H1 (cell line): ENCODE data around the gene DNTT. TPM values are rescaled to one million over a fixed set of nuclear protein-coding genes. Genes with fewer than 3 reads are reported as not detected.
A peak's percentile ranks its signal among the peaks of the same experiment; 100 is the strongest.

Experiments used
- CTCF ChIA-PET: fragments of 300-600 bp; sonication (Branson Sonifier 250); formaldehyde crosslinking; loops from one replicate; lab custom pipeline; 2021; ENCODE audit not compliant: partially characterized antibody; lab: Charles Lee
- POLR2A ChIA-PET: fragments of 300-600 bp; sonication (Branson Sonifier 250); formaldehyde crosslinking; loops from one replicate; lab custom pipeline; 2021; ENCODE audit warnings: inconsistent platforms; ENCODE audit not compliant: partially characterized antibody; lab: Charles Lee
- DNase-seq, 2 experiments: peaks; one replicate each; pipeline versions ENCODE4 v3.0.0 to v3.0.0-alpha.2; 2010 to 2022; ENCODE audit warnings: low spot score in 2 of 2, low read depth in 1 of 2, mixed read lengths in 1 of 2
- FAIRE-seq: peaks from 2 replicates; lab custom pipeline; 2011; peaks lifted over from hg19 to GRCh38; lab: Jason Lieb, UNC
- H2AFZ ChIP-seq: 2 replicates; pipeline ENCODE4 v1.8.1; 2012; ENCODE audit warnings: low read length, inconsistent platforms
- H2AK5ac ChIP-seq: 2 replicates; pipeline ENCODE4 v1.6.1; 2013; ENCODE audit warnings: low read depth, low read length
- H2BK120ac ChIP-seq: replicated peaks from 2 replicates; pipeline ENCODE3; 2013; ENCODE audit warnings: low read depth, low read length, inconsistent platforms
- H2BK12ac ChIP-seq: 2 replicates; pipeline ENCODE4 v1.6.1; 2013; ENCODE audit warnings: low read depth, low read length
- H2BK15ac ChIP-seq: 2 replicates; pipeline ENCODE4 v1.6.1; 2013; ENCODE audit warnings: low read length
- H2BK20ac ChIP-seq: 2 replicates; pipeline ENCODE4 v1.6.1; 2013; ENCODE audit warnings: low read length
- H2BK5ac ChIP-seq: 2 replicates; pipeline ENCODE4 v1.6.1; 2013; ENCODE audit warnings: low read depth, low read length
- H3K14ac ChIP-seq: 2 replicates; pipeline ENCODE4 v1.6.1; 2013; ENCODE audit warnings: inconsistent platforms; ENCODE audit not compliant: insufficient read length
- H3K18ac ChIP-seq: 2 replicates; pipeline ENCODE4 v1.6.1; 2013; ENCODE audit warnings: low read length; ENCODE audit errors: extremely low read depth
- H3K23ac ChIP-seq: 2 replicates; pipeline ENCODE4 v1.6.1; 2013; ENCODE audit warnings: inconsistent platforms; ENCODE audit not compliant: insufficient read length
- H3K23me2 ChIP-seq: 2 replicates; pipeline ENCODE4 v1.6.1; 2013; ENCODE audit warnings: low read depth, low read length
- H3K27ac ChIP-seq: 2 replicates; pipeline ENCODE4 v1.6.1; 2011; ENCODE audit warnings: low read depth, low read length, inconsistent platforms
- H3K27me3 ChIP-seq, 4 experiments: replicated peaks in 1 of 4; 1 replicate in 1 of 4; 2 replicates in 3 of 4; pipeline versions ENCODE4 v1.6.1 to v1.8.1; 2011 to 2013; ENCODE audit warnings: low read length in 3 of 4, mild to moderate bottlenecking in 3 of 4, inconsistent platforms in 2 of 4, mixed read lengths in 2 of 4, moderate library complexity in 1 of 4; ENCODE audit not compliant: control insufficient read depth in 3 of 4, insufficient read depth in 3 of 4; ENCODE audit errors: extremely low read depth in 1 of 4
- H3K36me3 ChIP-seq, 4 experiments: 2 replicates each; pipeline versions ENCODE4 v1.6.1 to v1.8.1; 2011 to 2013; ENCODE audit warnings: mild to moderate bottlenecking in 4 of 4, low read length in 3 of 4, moderate library complexity in 2 of 4, control low read depth in 1 of 4, inconsistent platforms in 1 of 4; ENCODE audit not compliant: insufficient read depth in 4 of 4, control insufficient read depth in 2 of 4
- H3K4ac ChIP-seq: replicated peaks from 2 replicates; pipeline ENCODE3; 2013; ENCODE audit warnings: low read length, low read depth, mixed read lengths, inconsistent platforms; ENCODE audit not compliant: insufficient read length
- H3K4me1 ChIP-seq, 4 experiments: replicated peaks in 1 of 4; 1 replicate in 1 of 4; 2 replicates in 3 of 4; pipeline versions ENCODE4 v1.6.1 to v1.8.1; 2011 to 2013; ENCODE audit warnings: low read length in 3 of 4, inconsistent platforms in 2 of 4, mixed read lengths in 1 of 4; ENCODE audit not compliant: insufficient read depth in 4 of 4, control insufficient read depth in 3 of 4
- H3K4me2 ChIP-seq, 2 experiments: 2 replicates each; pipeline versions ENCODE4 v1.6.1 to v1.8.1; 2011 to 2013; ENCODE audit warnings: low read depth in 2 of 2, low read length in 2 of 2, control low read depth in 1 of 2, inconsistent platforms in 1 of 2, mild to moderate bottlenecking in 1 of 2; ENCODE audit not compliant: insufficient read depth in 1 of 2
- H3K4me3 ChIP-seq, 4 experiments: fragments of 200-600, 300-600 bp in 1 of 4; sonication (generic), shearing (Covaris generic), sonication (Bioruptor Twin) in 1 of 4; 2 replicates each; pipeline versions ENCODE4 v1.5.1 to v1.8.1; 2011 to 2016; ENCODE audit warnings: low read length in 4 of 4, low read depth in 3 of 4, control low read depth in 2 of 4, inconsistent platforms in 2 of 4, mild to moderate bottlenecking in 2 of 4, mixed read lengths in 1 of 4, moderate library complexity in 1 of 4; ENCODE audit not compliant: insufficient read depth in 2 of 4; ENCODE audit errors: extremely low read depth in 1 of 4
- H3K56ac ChIP-seq: replicated peaks from 2 replicates; pipeline ENCODE3; 2013; ENCODE audit warnings: low read depth, mild to moderate bottlenecking, mixed read lengths, low read length, inconsistent platforms; ENCODE audit not compliant: insufficient read length
- H3K79me1 ChIP-seq: 2 replicates; pipeline ENCODE4 v1.6.1; 2013; ENCODE audit warnings: low read depth, low read length, control low read depth
- H3K79me2 ChIP-seq, 2 experiments: 2 replicates each; pipeline versions ENCODE4 v1.6.1 to v1.8.1; 2012 to 2013; ENCODE audit warnings: low read length in 2 of 2, mild to moderate bottlenecking in 2 of 2, inconsistent platforms in 1 of 2; ENCODE audit not compliant: insufficient read depth in 2 of 2, control insufficient read depth in 1 of 2
- H3K9ac ChIP-seq, 4 experiments: replicated peaks in 1 of 4; 1 replicate in 1 of 4; 2 replicates in 3 of 4; pipeline versions ENCODE4 v1.6.1 to v1.8.1; 2011 to 2013; ENCODE audit warnings: low read depth in 3 of 4, low read length in 3 of 4, control low read depth in 2 of 4, mild to moderate bottlenecking in 2 of 4, moderate library complexity in 2 of 4, inconsistent platforms in 1 of 4; ENCODE audit errors: extremely low read depth in 1 of 4
- H3K9me3 ChIP-seq, 2 experiments: 2 replicates each; pipeline versions ENCODE4 v1.6.1 to v1.8.1; 2012 to 2013; ENCODE audit warnings: mild to moderate bottlenecking in 2 of 2, moderate library complexity in 2 of 2, control low read depth in 1 of 2, inconsistent platforms in 1 of 2, low read depth in 1 of 2, low read length in 1 of 2, mixed read lengths in 1 of 2; ENCODE audit not compliant: insufficient read depth in 2 of 2
- H4K20me1 ChIP-seq, 2 experiments: replicated peaks in 1 of 2; 2 replicates each; pipeline versions ENCODE3 to v1.8.1; 2011 to 2013; ENCODE audit warnings: inconsistent platforms in 2 of 2, low read length in 2 of 2, mild to moderate bottlenecking in 1 of 2; ENCODE audit not compliant: insufficient read depth in 2 of 2, control insufficient read depth in 1 of 2
- H4K5ac ChIP-seq: 2 replicates; pipeline ENCODE4 v1.6.1; 2013; ENCODE audit warnings: low read length, low read depth, mixed read lengths, inconsistent platforms; ENCODE audit not compliant: insufficient read length
- H4K8ac ChIP-seq: 2 replicates; pipeline ENCODE4 v1.8.0; 2013; ENCODE audit warnings: mild to moderate bottlenecking, moderate library complexity, low read length, inconsistent platforms; ENCODE audit not compliant: insufficient read depth; ENCODE audit errors: extremely low read depth
- H4K91ac ChIP-seq: replicated peaks from 2 replicates; pipeline ENCODE3; 2013; ENCODE audit warnings: low read length, mixed read lengths, inconsistent platforms; ENCODE audit not compliant: insufficient read length
- CREB1 ChIP-seq: IDR thresholded peaks from 2 replicates; pipeline ENCODE4 v1.6.1; 2012; ENCODE audit warnings: inconsistent platforms
- HDAC2 ChIP-seq, 2 experiments: fragments of 300-600 bp in 1 of 2; sonication (generic) in 1 of 2; IDR thresholded peaks; 2 replicates each; pipeline ENCODE4 v1.6.1; 2011 to 2012; ENCODE audit warnings: low read depth in 2 of 2, low read length in 2 of 2, mild to moderate bottlenecking in 2 of 2, moderate library complexity in 2 of 2, borderline replicate concordance in 1 of 2, inconsistent platforms in 1 of 2
- POLR2AphosphoS5 ChIP-seq: IDR thresholded peaks from 2 replicates; pipeline ENCODE4 v1.6.1; 2011; ENCODE audit warnings: low read depth, low read length
- RAD21 ChIP-seq, 2 experiments: IDR thresholded peaks in 1 of 2; conservative IDR thresholded peaks in 1 of 2; 2 replicates each; pipeline ENCODE4 v1.6.1; 2011; ENCODE audit warnings: low read depth in 2 of 2, low read length in 2 of 2, improper control_type of control experiment in 1 of 2, inconsistent platforms in 1 of 2, mild to moderate bottlenecking in 1 of 2, moderate library complexity in 1 of 2
- SIX5 ChIP-seq: IDR thresholded peaks from 2 replicates; pipeline ENCODE4 v1.6.1; 2011; ENCODE audit warnings: mild to moderate bottlenecking, low read depth, low read length
- TCF12 ChIP-seq: IDR thresholded peaks from 2 replicates; pipeline ENCODE4 v1.6.1; 2011; ENCODE audit warnings: low read depth, mild to moderate bottlenecking, low read length
- WGBS, 2 experiments: shearing (Covaris generic) in 1 of 2; methylation state at CpG; one replicate each; pipeline versions ENCODE4 v1.1.6 to v1.1.7; 2013 to 2015; ENCODE audit warnings: low lambda C conversion rate in 2 of 2, mixed read lengths in 2 of 2, inconsistent platforms in 1 of 2, low coverage in 1 of 2, missing lambda C conversion rate in 1 of 2; ENCODE audit not compliant: insufficient replicate concordance in 2 of 2, insufficient coverage in 1 of 2, insufficient read length in 1 of 2; ENCODE audit errors: extremely low coverage in 1 of 2, missing lambda C conversion rate in 1 of 2; 5-methylcytosine and 5-hydroxymethylcytosine counted together
- polyA plus RNA-seq, 7 experiments: library from polyadenylated mRNA; depleted of rRNA in 3 of 7; stranded (reverse) in 5 of 7; unstranded in 2 of 7; fragments of >200 nt in 5 of 7; fragments of 200-250 nt in 2 of 7; gene quantifications; 1 replicate in 5 of 7; 2 replicates in 1 of 7; 4 replicates in 1 of 7; pipeline versions ENCODE4 v1.2.1 to v1.2.3, GENCODE V29; 2011 to 2013; ENCODE audit warnings: missing spikeins in 2 of 7, mixed read lengths in 2 of 7
- total RNA-seq: library from RNA; stranded (reverse); fragmentation: NEBNext Ultra II Directional; extraction: Animal tissue kit (Norgen Biotek cat#: 25700); gene quantifications from 2 replicates; pipeline ENCODE4 v1.2.1, GENCODE V29; 2021
- TF ChIP-seq, protein P1 (sequence below): IDR thresholded peaks from 2 replicates; pipeline ENCODE4 v1.6.1; 2012; ENCODE audit warnings: inconsistent platforms
- TF ChIP-seq, protein P2 (sequence below): IDR thresholded peaks from 2 replicates; pipeline ENCODE4 v1.6.1; 2011; ENCODE audit warnings: low read length, improper control_type of control experiment

The DNTT gene
- total and polyA plus RNA-seq, 2 of the 8 experiments (the other 6 are each of a cell fraction or from before 2014, with no cell fraction given): not detected

DNA sequence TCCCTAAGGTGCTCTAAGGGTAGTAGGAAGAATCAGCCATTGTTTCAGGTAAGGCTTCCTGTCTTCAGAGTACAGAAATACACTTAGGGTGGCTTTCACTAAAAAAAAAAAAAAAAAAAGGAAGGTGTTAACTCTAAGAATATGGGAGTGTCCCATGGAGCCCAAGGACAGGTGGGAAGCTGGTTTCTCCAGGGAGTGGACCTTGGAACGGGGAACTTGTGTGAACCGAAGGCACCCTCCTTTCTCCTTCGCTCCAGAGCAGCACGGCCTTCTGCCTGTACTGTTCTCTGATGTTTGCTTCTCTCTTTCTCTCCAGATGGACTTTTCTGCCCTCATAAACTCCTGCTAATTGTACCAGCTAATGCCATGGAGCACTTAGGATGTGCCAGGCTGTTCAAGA is 48.3 kb downstream of the DNTT start:
- H4K8ac ChIP-seq: no peak overlapping the region
- no peak overlapping the region for H3K27ac ChIP-seq
- H3K9me3 ChIP-seq: no peaks in the 10 kb centered on the region
- H3K56ac ChIP-seq: no peak overlapping the region
- no peaks in the 10 kb centered on the region for H4K20me1 ChIP-seq
- 72% methylated on average over 4 of the region's 4 CpGs; no CpG with 5 or more reads in 1 of the 2 experiments for WGBS, 2 experiments
- DNase-seq (no peak), FAIRE-seq (no peak)
- no peak for TF ChIP-seq CREB1
- no peak for TF ChIP-seq POLR2AphosphoS5
- no peak for TF ChIP-seq RAD21 (IDR thresholded peaks at IDR 0.05 in 1 of 2, conservative IDR thresholded peaks at IDR 0.05 in 1 of 2; ENCODE audit: low read depth in 2 of 2, low read length in 2 of 2)
- no peak for TF ChIP-seq TCF12
- TF ChIP-seq, protein P1, sequence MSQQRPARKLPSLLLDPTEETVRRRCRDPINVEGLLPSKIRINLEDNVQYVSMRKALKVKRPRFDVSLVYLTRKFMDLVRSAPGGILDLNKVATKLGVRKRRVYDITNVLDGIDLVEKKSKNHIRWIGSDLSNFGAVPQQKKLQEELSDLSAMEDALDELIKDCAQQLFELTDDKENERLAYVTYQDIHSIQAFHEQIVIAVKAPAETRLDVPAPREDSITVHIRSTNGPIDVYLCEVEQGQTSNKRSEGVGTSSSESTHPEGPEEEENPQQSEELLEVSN: no peak
- TF ChIP-seq, protein P2, sequence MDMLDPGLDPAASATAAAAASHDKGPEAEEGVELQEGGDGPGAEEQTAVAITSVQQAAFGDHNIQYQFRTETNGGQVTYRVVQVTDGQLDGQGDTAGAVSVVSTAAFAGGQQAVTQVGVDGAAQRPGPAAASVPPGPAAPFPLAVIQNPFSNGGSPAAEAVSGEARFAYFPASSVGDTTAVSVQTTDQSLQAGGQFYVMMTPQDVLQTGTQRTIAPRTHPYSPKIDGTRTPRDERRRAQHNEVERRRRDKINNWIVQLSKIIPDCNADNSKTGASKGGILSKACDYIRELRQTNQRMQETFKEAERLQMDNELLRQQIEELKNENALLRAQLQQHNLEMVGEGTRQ: no peak
- TF ChIP-seq SIX5: no peak
- no peak for TF ChIP-seq HDAC2 (IDR thresholded peaks at IDR 0.05; ENCODE audit: borderline replicate concordance in 1 of 2, low read depth in 2 of 2, low read length in 2 of 2)
- no peaks in the 10 kb centered on the region for H3K79me2 ChIP-seq
- H4K91ac ChIP-seq: no peak overlapping the region
- no peak overlapping the region for H3K4me3 ChIP-seq
- POLR2A ChIA-PET: interaction anchor here (0.9 kb wide), 1 partner anchor 223 kb away, joined by 3 read pairs; the partner anchor contains the start of gene ZNF518A
- H2BK120ac ChIP-seq: no peak overlapping the region
- H4K5ac ChIP-seq: no peak overlapping the region
- no peak overlapping the region for H2AK5ac ChIP-seq
- no peak overlapping the region for H3K14ac ChIP-seq
- H2BK20ac ChIP-seq: no peak overlapping the region
- no peak overlapping the region for H3K4me2 ChIP-seq
- CTCF ChIA-PET: interaction anchor here (0.7 to 2.2 kb wide), 7 partner anchors 10 to 123 kb away, joined by 3 to 8 read pairs (median 3); no protein-coding TSS in a partner anchor
- H3K23ac ChIP-seq: no peak overlapping the region
- H2AFZ ChIP-seq: no peak overlapping the region
- no peaks in the 10 kb centered on the region for H3K4me1 ChIP-seq
- no peak overlapping the region for H3K18ac ChIP-seq
- peak overlapping the region; percentile 31; the same call in 1 of the 2 replicates for H2BK15ac ChIP-seq
- H3K36me3 ChIP-seq: no peaks in the 10 kb centered on the region
- no peak overlapping the region for H2BK12ac ChIP-seq
- H2BK5ac ChIP-seq: no peak overlapping the region
- no peaks in the 10 kb centered on the region for H3K23me2 ChIP-seq
- no peak overlapping the region for H3K4ac ChIP-seq
- H3K9ac ChIP-seq: no peak overlapping the region
- no peaks in the 10 kb centered on the region for H3K79me1 ChIP-seq
- H3K27me3 ChIP-seq: no peaks in the 10 kb centered on the region
